Astrocyte of the spinal cord (primary cell): ENCODE data around the gene SERTAD2.

Experiments
- DNase-seq: peaks from one replicate; pipeline ENCODE4 v3.0.0; 2011; ENCODE audit warnings: low read depth, low spot score
- H3K4me3 ChIP-seq: 2 replicates; pipeline ENCODE4 v1.5.1; 2011; ENCODE audit warnings: low read depth, mild to moderate bottlenecking, low read length, moderate library complexity
- in situ Hi-C: cut with HindIII; loops from 2 replicates; pipeline ENCODE4 v1.10.0; 2017; ENCODE audit warnings: low sequenced_read_pairs
- TF ChIP-seq, protein P1 (sequence below): IDR thresholded peaks from 2 replicates; pipeline ENCODE4 v1.5.1; 2012; ENCODE audit warnings: low read depth, mild to moderate bottlenecking, low read length, inconsistent platforms

The SERTAD2 gene

DNA sequence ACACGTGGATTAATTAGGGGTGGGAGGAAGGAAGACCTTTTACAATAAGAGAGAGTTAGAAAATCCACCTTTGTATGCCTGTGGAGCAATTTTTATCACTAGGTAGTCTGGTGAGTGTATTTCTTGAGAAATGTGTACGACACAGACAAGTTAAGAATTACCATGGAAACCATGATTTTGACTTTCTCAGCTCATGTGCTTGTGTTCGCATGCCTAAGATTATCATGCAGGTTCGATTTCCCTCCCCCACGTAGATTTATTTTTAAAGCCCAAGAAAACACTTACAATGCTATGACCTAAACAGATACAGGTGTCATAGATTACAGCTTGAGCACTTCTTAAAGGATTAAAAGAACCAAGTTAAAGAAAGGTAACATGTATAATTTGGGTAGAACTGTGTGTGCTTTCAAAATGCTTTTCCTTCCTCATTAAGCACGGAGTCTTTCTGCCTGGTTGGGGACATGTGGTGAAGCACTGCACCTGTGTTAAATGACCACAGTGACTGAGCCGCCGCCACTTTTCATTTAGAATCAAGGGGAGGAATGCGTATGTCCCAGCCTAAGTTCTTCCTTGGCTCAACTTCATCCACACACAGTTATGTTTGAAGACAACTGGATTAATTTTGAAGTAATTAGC, 16.6 kb downstream of the SERTAD2 start:
- TF ChIP-seq, protein P1, sequence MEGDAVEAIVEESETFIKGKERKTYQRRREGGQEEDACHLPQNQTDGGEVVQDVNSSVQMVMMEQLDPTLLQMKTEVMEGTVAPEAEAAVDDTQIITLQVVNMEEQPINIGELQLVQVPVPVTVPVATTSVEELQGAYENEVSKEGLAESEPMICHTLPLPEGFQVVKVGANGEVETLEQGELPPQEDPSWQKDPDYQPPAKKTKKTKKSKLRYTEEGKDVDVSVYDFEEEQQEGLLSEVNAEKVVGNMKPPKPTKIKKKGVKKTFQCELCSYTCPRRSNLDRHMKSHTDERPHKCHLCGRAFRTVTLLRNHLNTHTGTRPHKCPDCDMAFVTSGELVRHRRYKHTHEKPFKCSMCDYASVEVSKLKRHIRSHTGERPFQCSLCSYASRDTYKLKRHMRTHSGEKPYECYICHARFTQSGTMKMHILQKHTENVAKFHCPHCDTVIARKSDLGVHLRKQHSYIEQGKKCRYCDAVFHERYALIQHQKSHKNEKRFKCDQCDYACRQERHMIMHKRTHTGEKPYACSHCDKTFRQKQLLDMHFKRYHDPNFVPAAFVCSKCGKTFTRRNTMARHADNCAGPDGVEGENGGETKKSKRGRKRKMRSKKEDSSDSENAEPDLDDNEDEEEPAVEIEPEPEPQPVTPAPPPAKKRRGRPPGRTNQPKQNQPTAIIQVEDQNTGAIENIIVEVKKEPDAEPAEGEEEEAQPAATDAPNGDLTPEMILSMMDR, result no peak
- H3K4me3 ChIP-seq, result no peak overlapping the region
- in situ Hi-C loops, result no loop called here
- DNase-seq, result no peak

DNA sequence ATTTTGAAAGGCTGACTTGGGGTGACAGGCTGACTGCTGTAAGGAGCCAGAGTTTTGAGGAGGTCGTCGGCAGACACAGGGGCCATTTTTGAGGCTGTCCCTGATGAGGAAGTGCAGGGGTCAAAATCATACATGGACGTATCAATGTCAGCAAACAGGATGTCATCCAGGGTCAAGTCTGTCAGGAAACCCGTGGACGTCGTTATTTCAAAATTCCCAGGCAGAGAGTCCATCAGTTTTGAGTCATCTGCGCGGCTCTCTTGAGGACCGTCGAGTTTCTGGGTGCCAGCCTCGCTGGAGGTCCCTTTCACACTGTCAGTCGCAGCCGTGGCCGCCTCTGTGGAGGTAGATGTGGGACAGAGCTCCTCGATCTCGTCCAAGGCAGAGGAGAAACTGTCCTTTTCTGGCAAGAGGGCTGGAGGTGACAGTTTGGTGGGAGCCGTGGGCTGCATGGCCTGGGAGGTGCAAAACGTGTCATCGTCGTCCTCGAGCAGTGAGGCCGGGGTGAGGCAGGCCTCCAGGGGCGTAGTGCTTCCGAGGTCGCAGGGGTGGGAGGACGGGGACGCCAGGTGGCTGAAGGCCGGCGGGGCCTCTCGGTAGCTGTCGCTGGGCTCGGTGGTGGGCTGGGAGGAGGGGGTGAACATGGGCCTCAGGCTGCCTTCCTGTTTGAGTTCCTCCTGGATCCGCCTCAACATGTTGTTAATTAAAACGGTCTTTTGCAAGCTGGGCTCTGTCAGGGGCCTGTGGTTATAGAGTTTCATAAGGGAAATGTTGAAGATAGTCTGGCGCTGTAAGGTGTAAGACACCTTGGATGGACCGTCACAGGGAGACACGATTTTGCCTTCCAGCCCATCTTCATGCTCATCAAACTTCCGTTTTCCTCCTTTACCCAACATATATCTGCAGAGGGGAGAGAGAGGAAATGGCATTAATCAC, 17.5 kb downstream of the SERTAD2 start:
- no peak for DNase-seq
- in situ Hi-C loops, result no loop called here
- TF ChIP-seq, protein P1, result no peak
- H3K4me3 ChIP-seq, result no peak overlapping the region

DNA sequence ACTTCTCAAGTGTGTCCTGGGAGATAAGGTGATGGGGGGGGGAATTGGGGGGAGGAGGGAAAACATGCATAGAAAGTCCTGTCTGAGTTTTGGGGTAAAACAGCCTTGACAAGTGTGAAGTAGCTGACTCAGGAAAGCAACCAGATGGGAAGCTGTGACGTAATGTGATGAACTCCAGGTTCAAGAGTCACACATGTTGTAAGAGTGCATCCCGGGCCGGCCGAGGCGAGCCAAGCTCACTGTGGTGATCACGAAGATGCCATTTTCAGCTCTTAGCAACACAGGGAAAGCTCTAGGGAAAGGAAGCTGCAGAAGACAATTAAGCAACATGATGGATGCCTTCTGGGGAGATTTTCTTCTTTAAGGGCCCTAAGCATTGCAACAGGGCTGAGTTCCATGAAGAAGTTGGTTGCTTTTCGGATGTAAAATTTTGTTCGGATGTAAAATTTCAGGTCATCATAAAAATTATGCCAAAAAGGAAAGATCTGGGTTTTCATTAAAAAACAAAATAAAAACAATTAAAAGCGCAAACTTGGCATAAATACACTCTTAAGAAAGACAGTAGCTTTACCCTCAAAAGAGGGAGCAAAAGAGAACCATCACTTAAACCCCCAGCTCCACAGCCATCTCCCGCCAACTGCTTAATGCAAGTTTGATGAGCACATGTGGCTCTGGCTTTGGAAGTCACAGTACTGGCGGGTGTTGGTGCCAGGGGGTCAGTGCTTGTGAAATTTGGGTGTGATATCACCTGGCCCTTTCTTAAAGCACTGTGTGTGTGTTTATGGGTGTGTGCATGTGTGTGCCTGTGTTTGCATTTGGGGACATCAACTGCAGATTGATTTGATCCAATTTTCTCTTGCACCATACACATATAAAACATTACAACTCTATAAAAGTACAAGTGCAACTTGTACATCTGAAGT, 19.1 kb downstream of the SERTAD2 start:
- no peak overlapping the region for H3K4me3 ChIP-seq
- no peak for DNase-seq
- TF ChIP-seq, protein P1, result no peak
- in situ Hi-C loops, result no loop called here

DNA sequence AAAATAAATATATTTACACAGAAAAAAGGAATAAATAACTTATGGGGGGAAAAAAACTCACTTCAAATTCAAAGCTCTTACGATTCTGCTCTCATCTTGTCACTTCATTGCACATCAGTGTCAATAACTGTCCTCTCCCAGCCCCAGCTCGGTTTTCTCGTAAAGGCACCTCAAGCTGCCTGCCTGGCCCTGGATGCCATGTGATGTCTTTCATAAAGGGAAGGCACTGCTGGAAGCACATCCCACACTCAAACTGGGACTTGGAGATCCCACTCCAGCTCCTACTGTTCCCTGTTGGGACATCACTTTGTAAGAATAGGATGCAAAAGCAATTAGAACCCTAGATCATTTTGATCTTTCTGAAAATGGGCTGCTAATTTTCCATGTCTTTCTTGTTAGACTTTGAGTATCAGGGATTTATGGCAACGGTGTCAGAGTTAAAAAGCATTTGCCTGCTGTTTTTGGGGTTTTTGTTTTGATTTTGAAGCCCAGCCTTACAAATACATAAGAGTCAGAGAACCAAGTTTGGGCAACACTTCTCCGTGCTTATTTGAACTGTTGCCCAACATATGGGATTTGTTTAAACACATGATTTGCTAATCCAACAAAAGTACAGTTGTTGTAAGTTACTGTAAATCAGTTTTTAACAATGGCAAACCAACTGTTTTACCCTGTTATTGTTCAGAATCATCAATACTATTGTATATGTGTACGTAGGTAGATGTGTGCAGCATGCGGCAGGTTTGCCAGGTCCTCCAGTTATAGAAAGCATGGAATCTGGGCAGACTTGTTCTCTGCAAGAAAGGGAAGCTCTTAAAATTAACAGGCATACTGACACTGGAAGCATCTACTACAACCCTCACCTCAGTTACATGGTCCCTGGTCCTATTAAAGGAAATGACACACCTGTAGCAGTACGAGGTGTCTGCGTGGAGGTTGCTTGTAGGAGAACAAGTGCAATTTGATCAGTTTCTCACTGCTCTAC, 20.6 kb downstream of the SERTAD2 start:
- in situ Hi-C loops, result no loop called here
- DNase-seq, result no peak
- TF ChIP-seq, protein P1, result no peak
- no peak overlapping the region for H3K4me3 ChIP-seq

DNA sequence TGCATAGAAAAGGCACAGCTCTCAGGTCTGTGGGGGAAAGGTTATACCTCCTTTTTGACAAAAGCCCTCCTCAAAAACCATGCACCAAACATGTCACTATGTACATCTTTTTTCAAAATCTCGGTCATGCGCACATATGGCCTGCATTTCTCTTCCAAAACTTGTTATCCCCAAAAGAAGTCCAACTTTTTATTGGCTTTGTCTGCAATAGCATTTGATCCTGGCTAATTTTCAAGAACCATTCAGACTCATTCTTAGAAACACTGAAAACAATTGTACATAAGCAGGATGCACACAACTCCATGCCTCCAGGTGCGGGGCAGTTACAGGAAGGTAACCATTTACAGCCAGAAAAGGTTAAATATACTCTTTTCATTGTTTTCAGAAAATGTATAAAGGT, 21.9 kb downstream of the SERTAD2 start:
- DNase-seq, result no peak
- TF ChIP-seq, protein P1, result no peak
- in situ Hi-C loops, result no loop called here
- no peak overlapping the region for H3K4me3 ChIP-seq
